ENCODE measurements around the gene GUCY1A1. TPM values are rescaled to one million over a fixed set of nuclear protein-coding genes. Genes with fewer than 3 reads are reported as not detected.

GUCY1A1 gene
- total RNA-seq, 1 experiment from 2014 or later: 0.17 TPM

- Histone ChIP-seq H3K4me2 (no peak overlapping the region), H3K27me3 (ENCODE audit: insufficient read depth, low read depth) (no peaks in the 10 kb centered on the region), H3K27ac (no peak overlapping the region), H3K36me3 (ENCODE audit: low read depth) (no peaks in the 10 kb centered on the region), H2AFZ (no peak overlapping the region), H3K4me3 (no peak overlapping the region), H3K79me2 (ENCODE audit: low read depth) (no peaks in the 10 kb centered on the region), H3K9me3 (ENCODE audit: insufficient read depth, low read depth) (no peaks in the 10 kb centered on the region), H3F3A (ENCODE audit: insufficient read depth, low read depth) (no peaks in the 10 kb centered on the region), H4K20me1 (ENCODE audit: insufficient read depth) (no peaks in the 10 kb centered on the region), H3K9me2 (ENCODE audit: insufficient read depth) (no peaks in the 10 kb centered on the region), H3K4me1 (replicated peaks; ENCODE audit: insufficient read depth) (no peaks in the 10 kb centered on the region)
- no peak for TF ChIP-seq EZH2 (IDR thresholded peaks at IDR 0.05; ENCODE audit: low read depth)
- TF ChIP-seq CTCF (conservative IDR thresholded peaks at IDR 0.05): no peak
- intact Hi-C loops (cut with micrococcal nuclease; ENCODE audit: unreplicated experiment): no loop called here
- ChIA-PET POLR2A (ENCODE audit: unreplicated experiment) (no interaction called here), CTCF (interaction anchor here (0.7 kb wide), 1 partner anchor 52 kb away, joined by 3 read pairs; no protein-coding TSS in a partner anchor)
- BruUV-seq (replicated peaks): no TSS peak
- DNase-seq: no peak
These were observed 68.8 kb downstream of the GUCY1A1 start for GRCh38 chr4:155735496-155735895.

GRCh38 chr4:155738548-155738947, 71.9 kb downstream of the GUCY1A1 start:
- no TSS peak for BruUV-seq (replicated peaks)
- intact Hi-C loops (cut with micrococcal nuclease; ENCODE audit: unreplicated experiment): no loop called here
- Histone ChIP-seq H3K4me1 (replicated peaks; ENCODE audit: insufficient read depth) (no peaks in the 10 kb centered on the region), H3K4me3 (no peak overlapping the region), H3K9me2 (ENCODE audit: insufficient read depth) (no peaks in the 10 kb centered on the region), H3K4me2 (no peak overlapping the region), H3K27ac (no peak overlapping the region), H3F3A (ENCODE audit: insufficient read depth, low read depth) (no peaks in the 10 kb centered on the region), H4K20me1 (ENCODE audit: insufficient read depth) (no peaks in the 10 kb centered on the region), H3K27me3 (ENCODE audit: insufficient read depth, low read depth) (no peaks in the 10 kb centered on the region), H3K36me3 (ENCODE audit: low read depth) (no peaks in the 10 kb centered on the region), H3K79me2 (ENCODE audit: low read depth) (no peaks in the 10 kb centered on the region), H2AFZ (no peak overlapping the region), H3K9me3 (ENCODE audit: insufficient read depth, low read depth) (no peaks in the 10 kb centered on the region)
- no peak for DNase-seq
- TF ChIP-seq EZH2 (IDR thresholded peaks at IDR 0.05; ENCODE audit: low read depth) (no peak), CTCF (conservative IDR thresholded peaks at IDR 0.05) (no peak)
- ChIA-PET CTCF (no interaction called here), POLR2A (ENCODE audit: unreplicated experiment) (no interaction called here)

- Histone ChIP-seq H3F3A (ENCODE audit: insufficient read depth, low read depth) (no peaks in the 10 kb centered on the region), H3K4me1 (replicated peaks; ENCODE audit: insufficient read depth) (no peaks in the 10 kb centered on the region), H3K4me3 (no peak overlapping the region), H3K9me2 (ENCODE audit: insufficient read depth) (no peaks in the 10 kb centered on the region), H3K36me3 (ENCODE audit: low read depth) (no peaks in the 10 kb centered on the region), H3K27me3 (ENCODE audit: insufficient read depth, low read depth) (no peaks in the 10 kb centered on the region), H3K4me2 (no peak overlapping the region), H3K79me2 (ENCODE audit: low read depth) (no peaks in the 10 kb centered on the region), H4K20me1 (ENCODE audit: insufficient read depth) (no peaks in the 10 kb centered on the region), H3K9me3 (ENCODE audit: insufficient read depth, low read depth) (no peaks in the 10 kb centered on the region), H2AFZ (no peak overlapping the region), H3K27ac (no peak overlapping the region)
- no TSS peak for BruUV-seq (replicated peaks)
- ChIA-PET CTCF (no interaction called here), POLR2A (ENCODE audit: unreplicated experiment) (interaction anchor here (0.6 kb wide), 1 partner anchor 352 kb away, joined by 3 read pairs; no protein-coding TSS in a partner anchor)
- intact Hi-C loops (cut with micrococcal nuclease; ENCODE audit: unreplicated experiment): no loop called here
- no peak for DNase-seq
- no peak for TF ChIP-seq CTCF (conservative IDR thresholded peaks at IDR 0.05)
- TF ChIP-seq EZH2 (IDR thresholded peaks at IDR 0.05; ENCODE audit: low read depth): no peak
These were observed 74.9 kb downstream of the GUCY1A1 start for GRCh38 chr4:155741546-155741945.
